IPS-18c (cell line): Measurements from ENCODE around the gene PTGR3.

Experiments
- H3K4me3 ChIP-seq: 2 replicates; pipeline ENCODE4 v1.7.0; 2013; ENCODE audit warnings: low read depth, mild to moderate bottlenecking, low read length, moderate library complexity; ENCODE audit not compliant: insufficient read depth
- H3K9me3 ChIP-seq: one replicate; pipeline ENCODE4 v1.6.1; 2013; ENCODE audit warnings: mild to moderate bottlenecking, low read length, moderate library complexity; ENCODE audit not compliant: control insufficient read depth, insufficient read depth

Gene PTGR3, protein sequence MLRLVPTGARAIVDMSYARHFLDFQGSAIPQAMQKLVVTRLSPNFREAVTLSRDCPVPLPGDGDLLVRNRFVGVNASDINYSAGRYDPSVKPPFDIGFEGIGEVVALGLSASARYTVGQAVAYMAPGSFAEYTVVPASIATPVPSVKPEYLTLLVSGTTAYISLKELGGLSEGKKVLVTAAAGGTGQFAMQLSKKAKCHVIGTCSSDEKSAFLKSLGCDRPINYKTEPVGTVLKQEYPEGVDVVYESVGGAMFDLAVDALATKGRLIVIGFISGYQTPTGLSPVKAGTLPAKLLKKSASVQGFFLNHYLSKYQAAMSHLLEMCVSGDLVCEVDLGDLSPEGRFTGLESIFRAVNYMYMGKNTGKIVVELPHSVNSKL

DNA sequence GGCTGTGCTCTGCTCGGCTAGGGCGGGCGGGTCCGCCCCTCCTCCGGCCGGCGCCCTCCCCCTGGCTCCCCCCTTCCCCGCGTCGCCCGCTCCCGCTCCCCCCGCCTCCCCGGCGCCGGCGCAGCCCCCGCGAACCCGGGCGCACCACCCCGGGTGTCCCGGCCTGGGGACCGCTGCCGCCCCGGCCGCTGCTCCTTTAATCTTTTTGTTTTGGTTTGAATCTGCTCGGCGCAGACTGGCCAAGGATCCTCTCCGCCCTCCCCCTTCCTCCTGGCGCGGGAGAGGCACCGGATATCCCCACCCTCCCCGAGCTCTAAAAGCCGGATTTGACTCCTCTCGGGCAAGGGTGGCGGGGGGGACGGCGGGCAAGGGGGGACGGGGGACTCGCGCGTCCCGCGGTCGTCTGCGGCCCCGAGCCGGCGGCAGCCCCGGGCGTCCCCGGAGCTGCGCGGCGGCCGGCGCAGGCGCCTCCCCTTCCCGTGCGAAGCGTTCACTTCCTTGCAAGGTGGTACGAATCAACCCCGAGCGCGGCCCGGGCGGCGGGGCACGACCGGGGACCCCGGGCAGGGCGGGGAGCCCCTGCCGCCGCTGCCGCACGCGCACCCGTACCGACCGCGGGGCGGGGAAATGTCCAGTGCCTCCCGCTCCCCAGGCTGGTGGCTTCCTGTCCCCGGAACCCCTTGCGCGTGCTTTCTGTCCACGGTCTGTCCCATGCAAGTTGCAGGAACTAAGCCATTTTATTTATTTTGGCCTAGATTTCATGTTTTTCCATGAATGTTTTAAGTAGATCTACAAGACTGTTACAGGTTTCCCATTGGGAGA, at the start of gene PTGR3:
TSS of gene PTGR3 (minus strand) at position 11 of the 822 bp plus-strand sequence. CDS start 81 bp downstream, outside the sequence.
- peaks cover 5% of the 10 kb centered on the region for H3K9me3 ChIP-seq

DNA sequence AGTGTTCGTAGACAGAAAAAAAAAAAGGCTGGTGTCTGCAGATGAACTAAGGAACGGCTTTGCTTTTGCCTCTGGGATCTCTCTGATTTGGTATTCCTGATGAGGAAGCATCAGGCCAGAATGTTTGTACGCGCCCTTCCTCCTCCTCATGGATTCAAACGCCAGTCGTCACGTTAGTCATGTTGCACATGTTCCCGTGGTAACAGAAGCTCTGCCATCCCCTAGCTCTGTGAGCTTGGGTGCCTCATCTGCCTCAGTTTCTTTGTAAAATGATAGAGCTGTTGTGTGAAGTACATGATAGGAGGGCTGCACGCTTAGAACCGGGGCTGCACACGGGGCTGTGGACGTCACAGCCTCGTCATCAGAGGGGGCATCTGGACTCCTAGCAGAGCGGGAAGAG, 48.7 kb upstream of the PTGR3 start:
- Histone ChIP-seq H3K4me3 (no peak overlapping the region), H3K9me3 (no peaks in the 10 kb centered on the region)

More for the DNA sequence above, at the start of gene PTGR3:
- peak within 1 kb of the TSS; percentile 70 for H3K4me3 ChIP-seq

DNA sequence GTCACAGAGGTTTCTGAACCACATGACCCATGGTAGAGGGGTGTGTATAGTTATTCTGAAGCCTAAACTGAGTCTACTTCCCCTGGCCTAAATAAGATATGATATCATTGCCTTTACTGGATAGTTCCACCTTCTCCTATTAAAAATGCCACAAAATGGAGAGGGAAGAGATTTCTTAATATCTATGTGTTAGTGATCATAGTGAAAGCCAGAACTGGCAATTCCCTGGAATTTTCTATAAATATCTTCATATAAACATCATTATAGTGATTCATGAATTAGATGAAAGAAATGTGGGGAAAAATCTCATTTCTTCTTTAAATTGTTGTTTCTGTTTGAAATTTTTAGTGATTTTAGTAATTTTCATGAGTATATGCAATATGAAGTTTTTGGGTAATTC, 47.4 kb upstream of the PTGR3 start:
- no peak overlapping the region for H3K4me3 ChIP-seq
- H3K9me3 ChIP-seq, result no peaks in the 10 kb centered on the region

DNA sequence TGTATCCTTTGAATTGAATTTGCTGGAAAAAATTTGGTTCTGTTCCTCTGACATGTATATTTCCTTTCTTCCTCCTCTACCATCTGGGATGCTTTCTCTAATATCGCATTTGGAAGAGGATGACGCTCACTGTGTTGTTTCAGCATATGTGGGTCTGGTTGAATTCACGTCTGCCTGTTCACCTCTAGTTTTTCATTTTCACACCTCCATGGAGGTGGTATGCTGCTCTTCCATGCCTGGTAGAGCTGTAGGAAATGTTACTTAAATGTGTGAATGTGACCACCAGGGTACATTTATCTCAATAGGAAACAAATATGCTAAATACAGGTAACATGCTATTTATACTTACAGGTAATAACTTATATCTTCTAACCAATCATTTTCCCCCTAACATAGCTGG, 46.2 kb upstream of the PTGR3 start:
- H3K9me3 ChIP-seq, result no peaks in the 10 kb centered on the region
- H3K4me3 ChIP-seq, result no peak overlapping the region

DNA sequence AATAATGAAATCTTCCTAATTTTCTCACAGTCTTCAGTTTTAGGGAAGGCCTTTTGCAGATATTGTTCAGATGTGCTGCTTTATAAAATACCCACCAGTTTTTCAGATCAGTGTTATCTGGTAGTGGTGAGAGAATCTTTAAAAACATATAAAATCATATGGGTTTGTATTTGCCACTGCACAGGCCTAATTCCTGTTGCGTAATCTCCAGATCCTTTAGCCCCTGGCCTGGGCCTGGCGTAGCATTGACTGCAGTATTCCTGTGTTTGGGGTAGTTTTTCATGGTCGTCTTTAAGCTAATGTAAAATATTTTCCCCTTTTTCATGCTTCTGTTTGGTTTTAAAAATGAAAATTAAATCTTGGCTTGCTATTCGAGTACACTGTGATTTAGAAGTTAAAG, 44.8 kb upstream of the PTGR3 start:
- no peak overlapping the region for H3K4me3 ChIP-seq
- H3K9me3 ChIP-seq, result no peaks in the 10 kb centered on the region

DNA sequence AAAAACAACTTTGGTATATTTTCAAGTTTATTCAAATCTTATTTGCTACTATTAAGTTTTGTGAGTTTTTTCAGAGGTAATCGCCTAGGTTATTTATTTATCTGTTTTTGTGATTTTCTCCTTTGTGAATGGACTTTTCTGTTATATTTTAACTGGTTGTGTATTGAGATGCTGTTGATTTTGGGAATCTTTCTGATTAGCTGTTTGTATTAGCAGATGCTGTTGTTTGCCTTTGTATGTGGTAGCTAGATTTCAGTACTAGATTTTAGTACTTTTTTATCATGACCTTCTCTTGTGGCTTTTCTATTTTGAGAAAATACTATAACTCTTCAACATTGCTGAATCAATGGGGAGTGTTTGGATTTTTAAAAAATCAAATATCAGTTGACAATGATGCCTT, 44.1 kb upstream of the PTGR3 start:
- Histone ChIP-seq H3K4me3 (no peak overlapping the region), H3K9me3 (no peaks in the 10 kb centered on the region)

DNA sequence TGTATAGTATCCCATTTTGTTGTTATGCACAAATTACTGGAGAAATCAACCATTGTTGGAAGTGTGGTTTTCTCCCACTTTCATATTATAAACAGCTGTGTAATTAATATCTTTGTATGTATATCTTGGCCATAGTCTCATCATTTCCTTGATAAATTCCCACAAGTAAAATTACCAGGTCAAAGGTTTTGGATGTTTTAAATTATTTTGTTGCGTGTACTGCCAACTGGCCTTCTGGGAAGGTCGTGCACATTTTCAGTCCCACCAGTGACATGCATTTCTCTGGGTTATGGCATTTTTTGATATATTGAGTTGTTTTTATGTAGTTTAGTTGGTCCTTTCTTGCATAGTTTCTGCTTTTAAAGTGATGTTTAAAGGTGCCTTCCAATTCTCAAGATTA, 43.2 kb upstream of the PTGR3 start:
- no peaks in the 10 kb centered on the region for H3K9me3 ChIP-seq
- H3K4me3 ChIP-seq, result no peak overlapping the region

DNA sequence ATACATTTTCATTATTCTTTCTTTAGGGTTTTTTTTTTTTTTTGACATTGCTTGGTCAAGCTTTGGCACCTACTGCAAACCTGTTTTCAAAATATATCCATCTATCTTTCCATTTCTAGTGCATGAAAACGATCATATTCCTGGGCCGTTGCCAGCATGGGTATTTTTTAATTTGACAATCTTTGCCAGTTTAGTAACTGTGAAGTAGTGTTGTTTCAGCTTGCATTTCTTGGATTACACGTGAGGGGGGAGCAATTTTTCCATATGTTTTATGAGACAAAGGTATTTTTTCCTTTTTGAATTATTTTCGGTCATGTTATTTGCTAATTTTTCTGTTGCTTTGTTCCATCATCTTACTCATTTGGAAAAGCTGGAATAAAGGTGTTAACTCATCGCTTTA, 42.5 kb upstream of the PTGR3 start:
- no peak overlapping the region for H3K4me3 ChIP-seq
- H3K9me3 ChIP-seq, result no peaks in the 10 kb centered on the region

DNA sequence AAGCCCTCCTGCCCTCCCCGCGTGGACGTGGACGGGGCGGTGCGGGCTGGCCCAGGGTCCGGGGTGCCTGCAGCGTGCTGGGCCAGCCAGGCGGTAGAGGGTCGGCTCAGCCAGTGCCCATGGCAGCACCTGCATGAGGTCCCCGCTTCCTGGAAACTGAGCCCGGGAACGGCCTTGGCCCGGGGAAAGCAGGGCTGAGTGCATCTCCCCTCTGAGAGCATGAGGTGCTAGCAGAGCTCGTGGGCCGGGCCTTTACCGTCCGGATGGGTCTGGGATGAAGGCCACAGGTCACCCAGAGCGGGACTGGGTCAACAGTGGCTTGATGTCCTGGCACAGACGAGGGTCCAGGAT, 41.5 kb upstream of the PTGR3 start:
- no peak overlapping the region for H3K4me3 ChIP-seq
- H3K9me3 ChIP-seq, result no peaks in the 10 kb centered on the region

DNA sequence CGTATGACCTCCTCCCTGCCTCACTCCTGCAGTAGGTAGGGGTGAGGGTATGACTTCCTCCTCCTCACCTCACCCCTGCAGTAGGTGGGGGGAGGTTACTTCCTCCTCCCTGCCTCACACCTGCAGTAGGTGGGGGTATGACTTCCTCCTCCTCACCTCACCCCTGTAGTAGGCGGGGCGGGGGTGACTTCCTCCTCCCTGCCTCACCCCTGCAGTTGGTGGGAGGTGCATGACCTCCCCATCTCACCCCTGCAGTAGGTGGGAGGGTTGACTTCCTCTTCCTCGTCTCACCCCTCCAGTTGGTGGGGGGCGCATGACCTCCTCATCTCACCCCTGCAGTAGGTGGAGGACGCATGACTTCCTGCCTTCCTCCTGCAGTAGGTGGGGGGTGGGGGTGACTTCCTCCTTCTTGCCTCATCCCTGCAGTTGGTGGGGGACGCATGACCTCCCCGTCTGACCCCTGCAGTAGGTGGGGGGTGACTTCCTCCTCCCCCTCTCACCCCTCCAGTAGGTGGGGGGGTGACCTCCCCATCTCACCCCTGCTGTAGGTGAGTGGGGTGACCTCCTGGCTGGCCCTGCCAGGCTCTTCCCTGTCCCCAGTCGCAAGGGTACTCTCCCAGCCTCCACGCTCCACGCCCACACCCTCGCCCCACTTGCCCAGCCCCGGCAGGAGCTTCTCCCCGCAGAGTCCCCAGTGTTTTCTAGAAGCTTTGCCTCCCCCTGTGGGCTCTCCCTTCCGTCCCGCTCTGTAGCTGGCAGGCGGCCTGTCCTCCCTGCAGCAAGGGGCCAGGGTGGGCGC, 40.9 kb upstream of the PTGR3 start:
- Histone ChIP-seq H3K9me3 (no peaks in the 10 kb centered on the region), H3K4me3 (no peak overlapping the region)

DNA sequence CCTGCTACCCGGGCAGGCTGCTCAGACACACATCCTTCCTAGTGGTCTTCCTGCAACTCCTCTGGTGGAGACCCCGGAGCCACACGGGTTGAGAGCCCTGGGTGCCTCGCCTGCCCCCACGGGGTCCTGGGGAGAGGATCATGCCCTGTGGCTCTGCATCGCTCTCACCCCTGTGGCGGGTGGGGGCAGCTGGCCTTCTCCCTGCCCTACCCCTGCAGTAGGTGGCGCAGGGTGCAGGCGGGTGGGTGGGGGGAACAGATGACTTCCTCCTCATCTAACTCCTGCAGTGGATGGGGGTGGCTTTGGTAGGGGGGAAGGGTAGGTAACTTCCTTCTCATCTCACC, 40.2 kb upstream of the PTGR3 start:
- H3K4me3 ChIP-seq, result no peak overlapping the region
- H3K9me3 ChIP-seq, result no peaks in the 10 kb centered on the region

DNA sequence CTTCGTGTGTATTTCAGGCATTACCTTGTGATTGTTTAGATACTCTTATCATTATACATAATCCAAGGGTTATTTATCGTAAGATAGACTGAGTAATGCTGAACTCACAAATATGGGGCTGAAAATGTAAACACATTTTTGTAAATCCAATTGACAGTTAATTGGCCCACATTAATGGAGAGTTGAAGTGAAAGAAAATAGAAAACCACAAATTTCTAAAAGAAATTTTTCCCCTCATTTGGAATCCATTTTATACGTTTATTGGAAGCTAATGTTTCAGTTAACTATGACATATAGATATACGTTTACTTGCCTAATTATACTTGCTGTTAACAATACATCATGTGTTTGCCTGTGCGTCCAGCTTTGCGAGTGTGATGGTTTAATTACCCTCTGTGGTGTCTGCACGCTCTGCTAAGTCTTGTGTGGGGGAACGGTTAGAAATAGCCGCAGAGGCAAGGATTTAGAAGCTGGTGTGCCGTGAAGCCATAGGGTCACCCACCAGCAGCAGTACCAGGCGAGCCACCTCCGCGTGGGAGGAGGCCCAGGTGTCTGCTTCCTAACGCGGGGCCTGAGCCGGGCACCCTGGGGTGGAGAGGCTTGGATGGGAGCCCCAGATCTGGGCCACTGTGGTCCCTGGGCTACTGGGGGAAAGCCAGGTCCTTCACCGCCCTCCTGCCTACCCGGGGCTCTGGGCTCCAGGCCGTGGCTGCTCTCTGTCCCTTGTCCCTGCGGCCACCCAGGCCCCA, 39.7 kb upstream of the PTGR3 start:
- Histone ChIP-seq H3K4me3 (no peak overlapping the region), H3K9me3 (no peaks in the 10 kb centered on the region)

DNA sequence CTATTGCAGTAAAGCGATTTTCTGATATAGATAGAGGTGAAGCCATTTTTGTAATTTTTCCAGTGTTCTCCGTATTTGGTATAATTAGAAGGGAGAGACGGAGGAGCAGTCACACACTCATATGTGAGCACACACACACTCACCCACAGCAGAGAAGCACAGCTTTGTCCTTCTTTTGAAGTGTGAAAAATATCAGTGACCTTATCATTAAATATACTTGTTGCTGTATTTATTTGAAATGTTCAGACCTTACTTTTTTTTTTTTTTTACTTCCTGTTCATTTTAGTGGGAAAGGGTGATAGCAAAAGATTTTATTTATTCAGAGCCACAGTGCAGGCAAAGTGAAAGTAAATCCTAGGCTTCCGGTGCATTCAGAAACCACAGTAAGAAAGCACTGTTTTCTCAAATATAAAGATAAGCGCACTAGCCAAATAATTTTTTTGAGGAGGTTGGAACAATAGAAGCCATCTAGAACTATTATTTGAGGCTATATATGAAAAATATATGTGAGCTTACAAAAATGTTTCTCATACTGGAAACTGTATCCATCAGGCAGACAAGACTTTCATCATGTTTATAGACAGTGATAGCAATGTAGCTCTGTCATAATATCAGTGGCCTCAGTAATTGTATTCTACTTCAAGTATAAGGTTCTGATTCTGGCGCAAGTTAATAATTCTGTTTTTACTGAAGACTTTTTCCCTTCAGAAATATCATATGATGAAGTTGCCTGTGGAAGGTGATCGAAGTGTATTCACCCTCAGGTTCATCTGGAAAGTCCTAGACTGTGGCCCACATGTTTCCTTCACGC, 38.9 kb upstream of the PTGR3 start:
- Histone ChIP-seq H3K9me3 (no peaks in the 10 kb centered on the region), H3K4me3 (no peak overlapping the region)

DNA sequence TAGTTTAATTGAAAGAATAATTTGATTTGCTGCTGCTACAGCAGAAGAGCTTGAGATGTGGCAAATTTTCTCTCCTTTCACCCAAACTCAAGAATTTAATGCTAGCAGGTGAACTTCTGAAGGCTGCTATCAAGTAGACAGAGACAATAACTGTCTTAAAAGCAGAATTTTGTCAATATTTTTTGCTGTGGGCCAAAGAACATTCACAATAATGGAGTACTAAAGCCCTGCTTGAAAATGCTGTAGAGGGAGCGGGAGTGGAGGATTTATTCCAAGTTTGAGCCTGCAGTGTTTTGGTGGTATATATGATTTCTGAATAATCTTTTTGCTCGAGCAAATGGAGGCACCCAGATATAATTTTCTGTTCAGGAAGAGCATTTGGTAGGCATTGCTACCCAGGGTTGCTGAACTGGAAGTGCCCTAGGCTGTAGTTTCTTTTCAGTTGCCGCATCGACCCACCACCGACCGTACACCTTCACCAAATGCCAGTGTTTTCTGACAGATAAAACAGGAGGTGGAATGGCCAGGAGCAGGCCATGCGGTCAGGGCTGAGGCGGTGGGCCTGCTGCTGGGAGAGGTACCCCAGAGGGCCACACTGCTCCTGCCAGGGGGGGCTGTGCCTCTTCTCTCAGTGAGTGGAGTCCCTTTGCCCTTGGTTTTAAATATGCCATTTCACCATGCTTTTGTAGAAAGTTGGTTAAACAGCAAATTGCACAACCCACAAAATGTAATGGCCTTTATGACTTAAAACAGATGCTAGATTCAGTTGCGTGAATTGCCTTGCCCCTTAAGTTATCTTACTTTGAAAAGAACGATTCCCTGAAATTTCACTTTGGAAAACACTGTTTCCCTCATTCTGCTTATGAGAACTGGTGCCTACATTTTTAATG, 38.0 kb upstream of the PTGR3 start:
- no peaks in the 10 kb centered on the region for H3K9me3 ChIP-seq
- H3K4me3 ChIP-seq, result no peak overlapping the region

DNA sequence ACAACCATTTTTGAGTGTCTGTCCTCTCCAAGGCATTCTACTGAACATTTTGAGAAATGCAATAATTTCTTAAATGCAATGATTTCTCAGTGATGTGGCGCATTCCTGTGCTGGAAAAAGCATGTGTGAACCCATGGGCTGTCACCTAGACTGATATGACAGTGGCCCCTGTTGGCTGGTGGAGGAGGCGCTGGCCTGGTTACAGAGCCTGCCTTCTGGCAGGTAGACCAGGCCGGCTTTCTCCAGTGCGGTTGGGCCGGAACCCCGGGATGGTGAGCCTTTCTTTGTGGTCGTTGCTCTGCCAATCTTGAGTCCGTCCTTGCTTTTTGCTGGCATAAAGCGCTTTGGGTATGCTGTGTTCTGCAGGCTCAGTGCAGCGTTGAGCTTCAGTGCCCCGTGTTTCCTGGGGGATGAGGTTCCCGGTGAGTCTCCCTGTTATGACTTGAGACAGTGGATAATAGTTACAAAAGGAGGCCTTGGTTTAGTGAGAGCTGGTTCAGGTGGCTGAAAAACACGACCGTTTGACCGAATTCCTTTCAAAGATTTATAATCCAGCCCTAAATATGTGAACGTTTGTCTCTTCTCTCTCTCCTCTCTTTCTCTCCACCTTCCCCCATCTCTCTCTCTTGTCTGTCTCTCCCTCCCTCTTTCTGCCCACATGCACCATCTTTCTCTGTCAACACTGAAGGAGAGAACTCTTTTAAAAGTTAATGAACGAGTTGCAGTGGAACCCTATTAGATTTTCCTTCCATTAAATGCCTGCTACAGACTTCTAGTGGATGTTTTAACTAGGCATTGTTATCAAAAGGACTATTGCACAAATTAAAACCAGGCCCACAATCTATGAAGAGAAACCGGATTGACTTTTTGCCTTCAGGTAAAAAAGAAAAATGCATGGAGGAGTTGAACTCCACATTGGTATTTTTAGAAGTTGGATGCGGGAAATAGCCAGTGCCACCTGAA, 35.7 kb upstream of the PTGR3 start:
- no peak overlapping the region for H3K4me3 ChIP-seq
- H3K9me3 ChIP-seq, result peaks cover 3% of the 10 kb centered on the region
